ENCODE results near the gene UPF3A.
A peak's percentile ranks its signal among the peaks of the same experiment; 100 is the strongest.

Gene UPF3A

GRCh38 chr13:114281351-114282040 lies at the start of gene UPF3A:
TSS of gene UPF3A (plus strand) at chr13:114281601. CDS start at chr13:114281640, 39 bp downstream.
- Histone ChIP-seq H3K27me3 (ENCODE audit: control insufficient read depth, insufficient read depth, low read length) (no peaks in the 10 kb centered on the region), H3K36me3 (ENCODE audit: control insufficient read depth, insufficient read depth, low read length) (peaks cover 4% of the 10 kb centered on the region), H3K9ac (ENCODE audit: low read depth, low read length) (peak within 1 kb of the TSS; percentile 98), H3K4me1 (ENCODE audit: control insufficient read depth, insufficient read depth, low read length) (no peaks in the 10 kb centered on the region), H3K9me3 (ENCODE audit: control insufficient read depth, insufficient read depth, low read length) (no peaks in the 10 kb centered on the region), H3K4me3 (ENCODE audit: low read depth, low read length) (peak within 1 kb of the TSS; percentile 73)

DNA sequence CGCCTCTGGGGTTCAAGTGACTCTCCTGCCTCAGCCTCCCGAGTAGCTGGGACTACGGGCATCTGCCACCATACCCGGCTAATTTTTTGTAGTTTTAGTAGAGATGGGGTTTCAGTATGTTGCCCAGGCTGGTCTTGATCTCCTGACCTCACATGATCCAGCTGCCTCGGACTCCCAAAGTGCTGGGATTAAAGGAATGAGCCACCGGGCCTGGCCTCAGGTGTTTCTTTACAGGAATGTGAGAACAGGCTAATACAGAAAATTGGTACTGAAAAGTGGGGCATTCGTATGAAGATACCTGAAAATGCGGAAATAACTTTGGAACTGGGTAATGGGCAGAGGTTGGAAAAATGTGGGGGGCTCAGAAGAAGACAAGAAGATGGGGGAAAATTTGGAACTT lies 49.5 kb upstream of the UPF3A start:
- Histone ChIP-seq H3K9ac (ENCODE audit: low read depth, low read length) (no peak overlapping the region), H3K36me3 (ENCODE audit: control insufficient read depth, insufficient read depth, low read length) (no peaks in the 10 kb centered on the region), H3K9me3 (ENCODE audit: control insufficient read depth, insufficient read depth, low read length) (no peaks in the 10 kb centered on the region), H3K27me3 (ENCODE audit: control insufficient read depth, insufficient read depth, low read length) (no peaks in the 10 kb centered on the region), H3K4me1 (ENCODE audit: control insufficient read depth, insufficient read depth, low read length) (peaks cover 43% of the 10 kb centered on the region), H3K4me3 (ENCODE audit: low read depth, low read length) (no peak overlapping the region)

GRCh38 chr13:114234266-114234644 lies 47.1 kb upstream of the UPF3A start:
- H3K27me3 ChIP-seq (ENCODE audit: control insufficient read depth, insufficient read depth, low read length), result no peaks in the 10 kb centered on the region
- no peaks in the 10 kb centered on the region for H3K9me3 ChIP-seq (ENCODE audit: control insufficient read depth, insufficient read depth, low read length)
- peak overlapping the region; percentile 27 for H3K4me3 ChIP-seq (ENCODE audit: low read depth, low read length)
- no peak overlapping the region for H3K9ac ChIP-seq (ENCODE audit: low read depth, low read length)
- peaks cover 26% of the 10 kb centered on the region for H3K4me1 ChIP-seq (ENCODE audit: control insufficient read depth, insufficient read depth, low read length)
- H3K36me3 ChIP-seq (ENCODE audit: control insufficient read depth, insufficient read depth, low read length), result peaks cover 8% of the 10 kb centered on the region

- no peaks in the 10 kb centered on the region for H3K9me3 ChIP-seq (ENCODE audit: control insufficient read depth, insufficient read depth, low read length)
- H3K9ac ChIP-seq (ENCODE audit: low read depth, low read length), result peak within 1 kb of the TSS; percentile 57
- H3K27me3 ChIP-seq (ENCODE audit: control insufficient read depth, insufficient read depth, low read length), result no peaks in the 10 kb centered on the region
- H3K4me1 ChIP-seq (ENCODE audit: control insufficient read depth, insufficient read depth, low read length), result peaks cover 22% of the 10 kb centered on the region
- H3K36me3 ChIP-seq (ENCODE audit: control insufficient read depth, insufficient read depth, low read length), result peaks cover 12% of the 10 kb centered on the region
- H3K4me3 ChIP-seq (ENCODE audit: low read depth, low read length), result peak within 1 kb of the TSS; percentile 59
These were observed 46.6 kb upstream of the UPF3A start, which contains the start of gene CDC16 for GRCh38 chr13:114234645-114235421. TSS of gene CDC16 (plus strand) at chr13:114234897. CDS start at chr13:114235085, 188 bp downstream.

DNA sequence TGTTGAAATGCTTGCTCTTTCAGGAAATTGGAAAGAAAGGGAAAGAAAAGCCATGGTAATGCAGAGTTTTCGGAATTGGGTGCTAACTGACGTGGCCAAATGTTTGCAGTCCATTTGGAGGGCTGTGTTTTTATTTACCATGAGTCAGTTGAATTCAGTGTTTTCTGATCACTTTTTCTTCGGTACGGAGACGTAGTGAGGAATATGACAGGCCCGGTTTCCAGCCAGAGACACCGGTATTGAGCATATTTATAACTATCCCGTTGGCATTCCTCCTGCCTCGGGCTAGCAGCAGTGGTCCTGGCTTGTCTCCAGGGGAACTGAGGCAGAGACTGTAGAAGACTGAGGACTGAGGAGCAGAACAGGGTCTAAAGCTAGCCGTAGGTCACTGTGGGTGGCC lies 45.7 kb upstream of the UPF3A start:
- Histone ChIP-seq H3K27me3 (ENCODE audit: control insufficient read depth, insufficient read depth, low read length) (no peaks in the 10 kb centered on the region), H3K36me3 (ENCODE audit: control insufficient read depth, insufficient read depth, low read length) (peaks cover 12% of the 10 kb centered on the region), H3K4me3 (ENCODE audit: low read depth, low read length) (peak overlapping the region; percentile 59), H3K9ac (ENCODE audit: low read depth, low read length) (peak overlapping the region; percentile 57), H3K9me3 (ENCODE audit: control insufficient read depth, insufficient read depth, low read length) (no peaks in the 10 kb centered on the region), H3K4me1 (ENCODE audit: control insufficient read depth, insufficient read depth, low read length) (peaks cover 16% of the 10 kb centered on the region)

DNA sequence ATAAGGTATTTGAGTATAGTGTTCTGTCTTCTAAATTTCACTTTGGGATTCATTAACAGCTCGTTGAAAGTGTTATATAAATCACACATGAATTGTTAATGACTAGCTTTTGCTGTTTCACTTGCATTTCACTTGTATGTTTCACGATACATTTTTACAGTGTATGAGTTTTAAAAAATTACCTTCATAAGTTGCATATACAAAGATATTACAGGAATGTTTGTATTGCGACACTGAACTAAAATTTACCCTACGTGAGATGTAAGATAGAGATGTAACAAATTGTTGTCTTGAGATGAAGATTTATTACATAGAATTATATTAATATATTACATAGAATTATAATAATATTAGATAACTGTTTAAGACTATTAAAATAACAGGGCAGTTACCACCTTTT lies 45.2 kb upstream of the UPF3A start:
- peaks cover 16% of the 10 kb centered on the region for H3K4me1 ChIP-seq (ENCODE audit: control insufficient read depth, insufficient read depth, low read length)
- H3K9ac ChIP-seq (ENCODE audit: low read depth, low read length), result peak overlapping the region; percentile 57
- H3K4me3 ChIP-seq (ENCODE audit: low read depth, low read length), result peak overlapping the region; percentile 59

GRCh38 chr13:114237415-114238112 lies 43.8 kb upstream of the UPF3A start:
- H3K9me3 ChIP-seq (ENCODE audit: control insufficient read depth, insufficient read depth, low read length), result no peaks in the 10 kb centered on the region
- H3K4me1 ChIP-seq (ENCODE audit: control insufficient read depth, insufficient read depth, low read length), result peaks cover 13% of the 10 kb centered on the region
- H3K9ac ChIP-seq (ENCODE audit: low read depth, low read length), result no peak overlapping the region
- H3K27me3 ChIP-seq (ENCODE audit: control insufficient read depth, insufficient read depth, low read length), result no peaks in the 10 kb centered on the region
- peaks cover 23% of the 10 kb centered on the region for H3K36me3 ChIP-seq (ENCODE audit: control insufficient read depth, insufficient read depth, low read length)
- H3K4me3 ChIP-seq (ENCODE audit: low read depth, low read length), result no peak overlapping the region

More for the DNA sequence above, 45.2 kb upstream of the UPF3A start:
- Histone ChIP-seq H3K27me3 (ENCODE audit: control insufficient read depth, insufficient read depth, low read length) (no peaks in the 10 kb centered on the region), H3K36me3 (ENCODE audit: control insufficient read depth, insufficient read depth, low read length) (peaks cover 16% of the 10 kb centered on the region), H3K9me3 (ENCODE audit: control insufficient read depth, insufficient read depth, low read length) (no peaks in the 10 kb centered on the region)

DNA sequence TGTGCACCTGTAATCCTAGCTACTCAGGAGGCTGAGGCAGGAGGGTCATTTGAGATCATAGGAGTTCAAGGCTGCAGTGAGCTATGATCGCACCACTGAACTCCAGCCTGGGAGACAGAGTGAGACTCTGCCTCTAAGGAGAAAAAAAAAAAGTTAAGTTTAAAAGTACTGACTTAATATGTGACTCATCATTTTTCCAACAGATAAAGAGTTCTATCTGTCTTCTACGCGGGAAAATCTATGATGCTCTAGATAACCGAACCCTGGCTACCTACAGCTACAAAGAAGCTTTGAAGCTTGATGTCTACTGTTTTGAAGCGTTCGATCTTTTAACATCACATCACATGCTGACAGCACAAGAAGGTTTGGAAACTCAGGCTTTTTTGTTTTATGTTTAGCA lies 39.5 kb upstream of the UPF3A start:
- H3K9me3 ChIP-seq (ENCODE audit: control insufficient read depth, insufficient read depth, low read length), result no peaks in the 10 kb centered on the region
- no peak overlapping the region for H3K4me3 ChIP-seq (ENCODE audit: low read depth, low read length)
- no peak overlapping the region for H3K9ac ChIP-seq (ENCODE audit: low read depth, low read length)
- H3K4me1 ChIP-seq (ENCODE audit: control insufficient read depth, insufficient read depth, low read length), result peaks cover 4% of the 10 kb centered on the region
- H3K27me3 ChIP-seq (ENCODE audit: control insufficient read depth, insufficient read depth, low read length), result no peaks in the 10 kb centered on the region
- H3K36me3 ChIP-seq (ENCODE audit: control insufficient read depth, insufficient read depth, low read length), result peaks cover 42% of the 10 kb centered on the region

DNA sequence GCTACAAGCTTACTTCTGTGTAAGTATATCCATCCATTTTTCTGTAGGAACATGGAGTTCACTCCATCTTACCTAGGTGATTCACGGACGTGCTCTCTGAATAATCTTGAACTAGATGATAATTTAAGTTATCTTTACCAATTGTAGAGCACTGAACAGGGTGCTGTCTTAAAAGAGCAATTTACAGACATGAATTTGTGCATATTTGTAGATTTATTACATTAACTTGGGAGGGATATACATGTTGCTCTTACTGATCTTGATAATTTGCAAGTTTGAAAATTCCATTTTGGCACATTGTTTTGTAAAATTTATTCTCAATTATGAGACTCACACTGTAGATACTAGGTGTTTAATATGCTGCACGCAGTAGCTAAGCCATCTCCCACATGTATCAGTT lies 37.4 kb upstream of the UPF3A start:
- H3K4me1 ChIP-seq (ENCODE audit: control insufficient read depth, insufficient read depth, low read length), result peaks cover 4% of the 10 kb centered on the region
- H3K9me3 ChIP-seq (ENCODE audit: control insufficient read depth, insufficient read depth, low read length), result no peaks in the 10 kb centered on the region
- no peak overlapping the region for H3K4me3 ChIP-seq (ENCODE audit: low read depth, low read length)
- H3K27me3 ChIP-seq (ENCODE audit: control insufficient read depth, insufficient read depth, low read length), result no peaks in the 10 kb centered on the region
- H3K9ac ChIP-seq (ENCODE audit: low read depth, low read length), result no peak overlapping the region
- H3K36me3 ChIP-seq (ENCODE audit: control insufficient read depth, insufficient read depth, low read length), result peaks cover 44% of the 10 kb centered on the region

DNA sequence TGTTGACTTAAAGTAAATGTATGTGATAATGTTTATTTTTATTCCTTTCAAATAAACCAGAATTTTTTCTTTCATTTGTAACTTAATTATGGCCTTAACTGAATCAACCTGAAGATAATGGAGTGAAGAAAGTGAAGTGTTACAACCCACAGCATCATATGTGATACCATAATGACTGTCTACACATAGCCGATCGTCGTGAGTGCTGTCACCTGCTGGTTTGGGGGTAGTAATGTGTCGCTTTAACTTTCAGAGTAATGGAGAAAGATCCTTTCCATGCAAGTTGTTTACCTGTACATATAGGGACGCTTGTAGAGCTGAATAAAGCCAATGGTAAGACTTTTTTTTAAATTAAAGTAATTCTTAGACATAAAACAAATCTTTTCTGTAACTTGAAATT lies 36.8 kb upstream of the UPF3A start:
- H3K27me3 ChIP-seq (ENCODE audit: control insufficient read depth, insufficient read depth, low read length), result no peaks in the 10 kb centered on the region
- peaks cover 4% of the 10 kb centered on the region for H3K4me1 ChIP-seq (ENCODE audit: control insufficient read depth, insufficient read depth, low read length)
- H3K4me3 ChIP-seq (ENCODE audit: low read depth, low read length), result no peak overlapping the region
- H3K9ac ChIP-seq (ENCODE audit: low read depth, low read length), result no peak overlapping the region
- peaks cover 44% of the 10 kb centered on the region for H3K36me3 ChIP-seq (ENCODE audit: control insufficient read depth, insufficient read depth, low read length)
- H3K9me3 ChIP-seq (ENCODE audit: control insufficient read depth, insufficient read depth, low read length), result no peaks in the 10 kb centered on the region

DNA sequence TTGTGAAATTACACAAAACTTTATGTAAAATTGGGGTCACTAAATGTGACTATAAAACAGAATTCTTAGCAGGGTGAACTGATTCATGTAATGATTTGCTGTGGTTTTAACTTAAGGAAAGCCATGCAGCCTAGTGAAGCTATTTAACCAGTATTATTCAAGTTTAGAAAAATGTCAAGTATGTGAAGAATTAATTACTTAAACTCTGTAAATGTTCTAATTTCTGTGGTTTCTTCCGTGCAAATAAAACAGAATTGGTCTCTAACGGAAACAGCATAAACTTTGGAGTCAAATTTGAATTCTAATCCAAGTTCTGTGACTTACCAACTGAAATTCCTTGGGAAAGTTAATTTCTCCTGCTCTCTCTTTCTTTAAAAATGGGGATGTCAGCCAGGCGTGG lies 33.4 kb upstream of the UPF3A start:
- peaks cover 38% of the 10 kb centered on the region for H3K36me3 ChIP-seq (ENCODE audit: control insufficient read depth, insufficient read depth, low read length)
- H3K9me3 ChIP-seq (ENCODE audit: control insufficient read depth, insufficient read depth, low read length), result no peaks in the 10 kb centered on the region
- no peak overlapping the region for H3K4me3 ChIP-seq (ENCODE audit: low read depth, low read length)
- no peak overlapping the region for H3K9ac ChIP-seq (ENCODE audit: low read depth, low read length)
- no peaks in the 10 kb centered on the region for H3K27me3 ChIP-seq (ENCODE audit: control insufficient read depth, insufficient read depth, low read length)
- no peaks in the 10 kb centered on the region for H3K4me1 ChIP-seq (ENCODE audit: control insufficient read depth, insufficient read depth, low read length)

All from iPS-15b (cell line).